HCT116 (cell line): ENCODE results near the gene RPL10A. TPM values are rescaled to one million over a fixed set of nuclear protein-coding genes. Genes with fewer than 3 reads are reported as not detected.

Experiments
- ATAC-seq: fragments of 200-7000 bp; cut with Tn5 transposase; 2 replicates; pipeline ENCODE4 v1.9.1; 2020; ENCODE audit warnings: mild to moderate bottlenecking, moderate library complexity
- BruUV-seq: library from RNA; stranded (reverse); fragments of 400-500 nt; replicated peaks from 2 replicates; lab custom pipeline; 2021; lab: Mats Ljungman, UMichigan
- CTCF ChIA-PET: fragments of 300-600 bp; sonication (Branson Sonifier 250); formaldehyde crosslinking; loops from one replicate; lab custom pipeline; 2021; ENCODE audit warnings: antibody characterized with exemption; lab: Charles Lee
- POLR2A ChIA-PET: fragments of 300-600, 350-600 bp; sonication (Branson Sonifier 250); formaldehyde crosslinking; loops from one replicate; lab custom pipeline; 2021; ENCODE audit warnings: antibody characterized with exemption; lab: Charles Lee
- RAD21 ChIA-PET, 2 experiments: fragments of 300-600 bp; sonication (Branson Sonifier 250); formaldehyde crosslinking; loops; one replicate each; lab custom pipeline; 2023; ENCODE audit warnings: low total read pairs in 2 of 2; ENCODE audit not compliant: uncharacterized antibody in 2 of 2, unreplicated experiment in 2 of 2, low non-redundant PET in 1 of 2; lab: Charles Lee
- DNase-seq: peaks from one replicate; pipeline ENCODE4 v3.0.0-alpha.2; 2010; ENCODE audit warnings: low read depth, low spot score
- H2AFZ ChIP-seq: fragments of 200-600 bp; shearing (Covaris generic), sonication (generic); 2 replicates; pipeline ENCODE4 v1.6.1; 2017; ENCODE audit warnings: low read depth, mixed run types, mixed read lengths, antibody characterized with exemption, low read length; ENCODE audit not compliant: poor library complexity, severe bottlenecking
- H3K27ac ChIP-seq: 2 replicates; pipeline ENCODE4 v1.5.1; 2012; ENCODE audit warnings: low read depth, low read length
- H3K27me3 ChIP-seq: fragments of 200-600 bp; sonication (generic); 2 replicates; pipeline ENCODE4 v1.6.1; 2016; ENCODE audit warnings: mixed run types, low read length, mixed read lengths; ENCODE audit not compliant: insufficient read depth
- H3K36me3 ChIP-seq, 2 experiments: fragments of 200-500 bp in 1 of 2; fragments of 200-600 bp in 1 of 2; sonication (Bioruptor generic) in 1 of 2; sonication (generic) in 1 of 2; 2 replicates each; pipeline versions ENCODE4 v1.5.1 to v1.6.1; 2014 to 2016; ENCODE audit warnings: low read length in 2 of 2, inconsistent platforms in 1 of 2, mixed read lengths in 1 of 2, mixed run types in 1 of 2; ENCODE audit not compliant: insufficient read depth in 2 of 2, control insufficient read depth in 1 of 2
- H3K4me1 ChIP-seq, 2 experiments: fragments of 200-600 bp in 1 of 2; sonication (generic) in 1 of 2; 2 replicates each; pipeline versions ENCODE4 v1.5.1 to v1.6.1; 2012 to 2017; ENCODE audit warnings: low read length in 2 of 2, inconsistent platforms in 1 of 2, mild to moderate bottlenecking in 1 of 2, mixed read lengths in 1 of 2, mixed run types in 1 of 2, moderate library complexity in 1 of 2; ENCODE audit not compliant: insufficient read depth in 2 of 2, control insufficient read depth in 1 of 2
- H3K4me2 ChIP-seq: fragments of 200-600 bp; sonication (generic); 2 replicates; pipeline ENCODE4 v1.6.1; 2017; ENCODE audit warnings: mixed run types, low read length, mixed read lengths
- H3K4me3 ChIP-seq, 2 experiments: fragments of 200-600 bp in 1 of 2; sonication (generic) in 1 of 2; replicated peaks in 1 of 2; 2 replicates each; pipeline ENCODE4 v1.5.1; 2011 to 2016; ENCODE audit warnings: low read length in 2 of 2, control low read depth in 1 of 2, low read depth in 1 of 2, mild to moderate bottlenecking in 1 of 2, mixed read lengths in 1 of 2, mixed run types in 1 of 2
- H3K79me2 ChIP-seq: fragments of 200-600 bp; sonication (generic); 2 replicates; pipeline ENCODE4 v1.6.1; 2017; ENCODE audit warnings: mild to moderate bottlenecking, mixed run types, low read length, moderate library complexity, mixed read lengths; ENCODE audit not compliant: insufficient read depth
- H3K9ac ChIP-seq: fragments of 200-600 bp; sonication (generic); 2 replicates; pipeline ENCODE4 v1.6.1; 2016; ENCODE audit warnings: low read length, mixed read lengths
- H3K9me2 ChIP-seq: fragments of 200-600 bp; sonication (generic), shearing (Covaris generic); 2 replicates; pipeline ENCODE4 v1.6.1; 2017; ENCODE audit warnings: mixed run types, mild to moderate bottlenecking, moderate library complexity; ENCODE audit not compliant: insufficient read depth
- H3K9me3 ChIP-seq, 2 experiments: fragments of 200-500 bp in 1 of 2; fragments of 200-600 bp in 1 of 2; sonication (Bioruptor generic) in 1 of 2; sonication (generic) in 1 of 2; 2 replicates each; pipeline ENCODE4 v1.6.1; 2014 to 2017; ENCODE audit warnings: low read length in 2 of 2, mixed read lengths in 2 of 2, inconsistent platforms in 1 of 2, low read depth in 1 of 2, mild to moderate bottlenecking in 1 of 2, mixed run types in 1 of 2, moderate library complexity in 1 of 2; ENCODE audit not compliant: control insufficient read depth in 1 of 2, insufficient read depth in 1 of 2
- H4K20me1 ChIP-seq: fragments of 200-600 bp; sonication (generic), shearing (Covaris generic); 2 replicates; pipeline ENCODE4 v1.6.1; 2017; ENCODE audit warnings: mixed run types, mild to moderate bottlenecking, moderate library complexity; ENCODE audit not compliant: insufficient read depth
- CTCF ChIP-seq, 3 experiments: fragments of 200-600 bp in 1 of 3; sonication (generic) in 1 of 3; IDR thresholded peaks in 2 of 3; conservative IDR thresholded peaks in 1 of 3; 2 replicates each; pipeline ENCODE4 v1.5.1; 2012 to 2017; ENCODE audit warnings: low read depth in 2 of 3, low read length in 2 of 3, antibody characterized with exemption in 1 of 3, borderline replicate concordance in 1 of 3, control low read depth in 1 of 3, mild to moderate bottlenecking in 1 of 3, mixed read lengths in 1 of 3, mixed run types in 1 of 3, moderate library complexity in 1 of 3; ENCODE audit not compliant: insufficient read depth in 1 of 3
- ELF1 ChIP-seq: IDR thresholded peaks from 2 replicates; pipeline ENCODE4 v1.6.1; 2012; ENCODE audit warnings: low read depth, borderline replicate concordance
- EZH2 ChIP-seq: fragments of 200-600 bp; sonication (generic); IDR thresholded peaks from 2 replicates; pipeline ENCODE4 v1.6.1; 2017; ENCODE audit warnings: antibody characterized with exemption, mixed run types
- EZH2phosphoT487 ChIP-seq: fragments of 200-600 bp; IDR thresholded peaks from 2 replicates; pipeline ENCODE4 v1.6.1; 2018; ENCODE audit warnings: antibody characterized with exemption, borderline replicate concordance
- POLR2AphosphoS5 ChIP-seq: IDR thresholded peaks from 2 replicates; pipeline ENCODE4 v1.6.1; 2011; ENCODE audit warnings: mild to moderate bottlenecking, low read depth, low read length, moderate library complexity
- YY1 ChIP-seq: IDR thresholded peaks from 2 replicates; pipeline ENCODE4 v1.6.1; 2011; ENCODE audit warnings: low read length, low read depth, moderate library complexity, mild to moderate bottlenecking; ENCODE audit not compliant: insufficient replicate concordance; ENCODE audit errors: extremely low read depth
- ZBTB33 ChIP-seq: IDR thresholded peaks from 2 replicates; pipeline ENCODE4 v1.6.1; 2011; ENCODE audit warnings: mild to moderate bottlenecking, low read length, moderate library complexity; ENCODE audit not compliant: insufficient replicate concordance; ENCODE audit errors: extremely low read depth
- ZFX ChIP-seq: fragments of 450-650 bp; IDR thresholded peaks from 2 replicates; pipeline ENCODE4 v1.6.1; 2017
- intact Hi-C: fragments of 100-400 bp; cut with micrococcal nuclease; formaldehyde crosslinking; loops from 2 replicates; pipeline ENCODE4 v1.10.0; 2022
- total RNA-seq: library from RNA; stranded (reverse); gene quantifications from one replicate; pipeline ENCODE4 v1.2.1, GENCODE V29; 2021; ENCODE audit not compliant: unreplicated experiment

The RPL10A gene
- total RNA-seq, 1 experiment from 2014 or later = 1,981 TPM

- no peaks in the 10 kb centered on the region for H3K79me2 ChIP-seq
- H4K20me1 ChIP-seq = 0 out of 2 replicates have a peak, but pooled peaks cover 2% of the 10 kb centered on the region
- no peak overlapping the region for H3K4me3 ChIP-seq
- no peak for ATAC-seq
- no peaks in the 10 kb centered on the region for H3K27me3 ChIP-seq
- no peaks in the 10 kb centered on the region for H3K9me3 ChIP-seq
- no peak for TF ChIP-seq ZFX
- TF ChIP-seq EZH2phosphoT487 = no peak
- no peak for TF ChIP-seq YY1
- TF ChIP-seq ZBTB33 = no peak
- no peak overlapping the region for H3K9ac ChIP-seq
- DNase-seq = no peak
- no peak overlapping the region for H3K27ac ChIP-seq
- no peak overlapping the region for H2AFZ ChIP-seq
- H3K9me2 ChIP-seq = no peaks in the 10 kb centered on the region
- H3K4me1 ChIP-seq = peaks cover 0 to 4% of the 10 kb centered on the region in 2 experiments; a peak in 1 of 4 replicates
- CTCF ChIA-PET = no interaction called here
- no TSS peak for BruUV-seq
- peaks cover 0 to 2% of the 10 kb centered on the region in 2 experiments; a peak in 1 of 4 replicates for H3K36me3 ChIP-seq
- RAD21 ChIA-PET = no interaction called here
- POLR2A ChIA-PET = interaction anchor here (1.2 to 1.4 kb wide), 2 partner anchors 9 to 18 kb away, joined by 4 read pairs; partner anchors contain the start of gene TEAD3
- no peak overlapping the region for H3K4me2 ChIP-seq
- intact Hi-C loops = no loop called here
Observed at GRCh38 chr6:35478259-35478658, 10.1 kb downstream of the RPL10A start.

GRCh38 chr6:35480176-35480575, 12.0 kb downstream of the RPL10A start:
- ChIA-PET POLR2A (interaction anchor here (3.2 kb wide), 1 partner anchor 9 kb away, joined by 13 read pairs; no protein-coding TSS in a partner anchor), RAD21 (no interaction called here), CTCF (no interaction called here)
- TF ChIP-seq CTCF (IDR thresholded peaks at IDR 0.05 in 2 of 3, conservative IDR thresholded peaks at IDR 0.05 in 1 of 3; ENCODE audit: borderline replicate concordance in 1 of 3, insufficient read depth in 1 of 3, low read depth in 2 of 3, low read length in 2 of 3) (no peak), EZH2 (no peak), POLR2AphosphoS5 (no peak), ELF1 (no peak), YY1 (no peak)
- H3K4me3 ChIP-seq = no peak overlapping the region
- H4K20me1 ChIP-seq = no peaks in the 10 kb centered on the region
- H3K4me2 ChIP-seq = no peak overlapping the region
- DNase-seq = no peak
- H3K9ac ChIP-seq = no peak overlapping the region
- H3K36me3 ChIP-seq = peaks cover 0 to 2% of the 10 kb centered on the region in 2 experiments; a peak in 1 of 4 replicates
- peaks cover 8 to 24% of the 10 kb centered on the region in 2 experiments for H3K4me1 ChIP-seq
- no peak overlapping the region for H2AFZ ChIP-seq
- BruUV-seq = no TSS peak
- no peaks in the 10 kb centered on the region for H3K27me3 ChIP-seq
- H3K27ac ChIP-seq = no peak overlapping the region
- no peak for ATAC-seq
- H3K79me2 ChIP-seq = peaks cover 4% of the 10 kb centered on the region; the same call in 1 of the 2 replicates
- no peaks in the 10 kb centered on the region for H3K9me2 ChIP-seq
- no peaks in the 10 kb centered on the region for H3K9me3 ChIP-seq
- intact Hi-C loops = no loop called here
